CD14-positive monocyte (primary cell): ENCODE data around the gene LCE7A. TPM values are rescaled to one million over a fixed set of nuclear protein-coding genes. Genes with fewer than 3 reads are reported as not detected.

Experiments
- DNase-seq, 3 donors: peaks; one replicate each; pipeline ENCODE4 v3.0.0-alpha.2; 2011 to 2022
- H2AFZ ChIP-seq: 2 replicates; pipeline ENCODE4 v1.6.0; 2012; ENCODE audit warnings: mild to moderate bottlenecking, low read depth, low read length, inconsistent platforms; ENCODE audit not compliant: insufficient read depth, poor library complexity, severe bottlenecking
- H3K27ac ChIP-seq, 2 donors: 1 replicate in 1 of 2; 2 replicates in 1 of 2; pipeline ENCODE4 v1.5.1; 2012 to 2013; ENCODE audit warnings: low read length in 2 of 2, control low read depth in 1 of 2, inconsistent platforms in 1 of 2, low read depth in 1 of 2, mild to moderate bottlenecking in 1 of 2
- H3K27me3 ChIP-seq, 2 donors: one replicate each; pipeline versions ENCODE4 v1.6.0 to v1.6.1; 2011 to 2013; ENCODE audit warnings: low read length in 2 of 2; ENCODE audit not compliant: control insufficient read depth in 2 of 2, insufficient read depth in 2 of 2
- H3K36me3 ChIP-seq, 2 donors: replicated peaks in 1 of 2; 1 replicate in 1 of 2; 2 replicates in 1 of 2; pipeline versions ENCODE4 v1.5.1 to v1.6.1; 2012 to 2013; ENCODE audit warnings: low read length in 2 of 2, control low read depth in 1 of 2, inconsistent platforms in 1 of 2, mild to moderate bottlenecking in 1 of 2; ENCODE audit not compliant: insufficient read depth in 2 of 2, control insufficient read depth in 1 of 2
- H3K4me1 ChIP-seq, 2 donors: 1 replicate in 1 of 2; 2 replicates in 1 of 2; pipeline versions ENCODE4 v1.5.1 to v1.6.1; 2012 to 2013; ENCODE audit warnings: low read length in 2 of 2, control low read depth in 1 of 2, inconsistent platforms in 1 of 2, mild to moderate bottlenecking in 1 of 2, moderate library complexity in 1 of 2; ENCODE audit not compliant: insufficient read depth in 2 of 2, control insufficient read depth in 1 of 2
- H3K4me2 ChIP-seq: replicated peaks from 2 replicates; pipeline ENCODE3; 2012; ENCODE audit warnings: low read length, moderate library complexity, mild to moderate bottlenecking; ENCODE audit not compliant: poor library complexity, severe bottlenecking; ENCODE audit errors: extremely low read depth
- H3K4me3 ChIP-seq, 3 experiments: fragments of 200-600 bp in 1 of 3; sonication (generic) in 1 of 3; replicated peaks in 1 of 3; 1 replicate in 2 of 3; 2 replicates in 1 of 3; pipeline ENCODE4 v1.5.1; 2011 to 2013; ENCODE audit warnings: low read length in 3 of 3, mild to moderate bottlenecking in 3 of 3, control low read depth in 2 of 3, low read depth in 2 of 3, inconsistent platforms in 1 of 3, moderate library complexity in 1 of 3
- H3K79me2 ChIP-seq: 2 replicates; pipeline ENCODE4 v1.6.0; 2012; ENCODE audit warnings: mild to moderate bottlenecking, control low read depth, inconsistent platforms, low read length, moderate library complexity; ENCODE audit not compliant: insufficient read depth
- H3K9ac ChIP-seq: 2 replicates; pipeline ENCODE4 v1.6.0; 2017; ENCODE audit warnings: low read length, mild to moderate bottlenecking; ENCODE audit not compliant: insufficient read depth, poor library complexity, severe bottlenecking
- H3K9me3 ChIP-seq, 2 donors: replicated peaks in 1 of 2; 1 replicate in 1 of 2; 2 replicates in 1 of 2; pipeline versions ENCODE4 v1.5.1 to v1.6.1; 2012 to 2013; ENCODE audit warnings: low read length in 2 of 2, control low read depth in 1 of 2; ENCODE audit not compliant: control insufficient read depth in 1 of 2, insufficient read depth in 1 of 2
- H4K20me1 ChIP-seq: 2 replicates; pipeline ENCODE4 v1.6.0; 2012; ENCODE audit warnings: mild to moderate bottlenecking, low read length, control low read depth, moderate library complexity; ENCODE audit not compliant: insufficient read depth
- H3K27ac Mint-ChIP-seq, 7 donors: one replicate each; pipeline ENCODE4 v1.8.0; 2020; ENCODE audit warnings: mild to moderate bottlenecking in 7 of 7, mixed read lengths in 7 of 7, moderate library complexity in 6 of 7, inconsistent platforms in 2 of 7
- H3K27me3 Mint-ChIP-seq, 3 donors: one replicate each; pipeline ENCODE4 v1.8.0; 2021 to 2022; ENCODE audit warnings: low read depth in 3 of 3, mild to moderate bottlenecking in 3 of 3, mixed read lengths in 3 of 3, moderate library complexity in 3 of 3, inconsistent platforms in 1 of 3
- H3K36me3 Mint-ChIP-seq, 2 donors: one replicate each; pipeline ENCODE4 v1.8.0; 2020; ENCODE audit warnings: mixed read lengths in 2 of 2, inconsistent platforms in 1 of 2, mild to moderate bottlenecking in 1 of 2
- H3K4me1 Mint-ChIP-seq: one replicate; pipeline ENCODE4 v1.8.0; 2020; ENCODE audit warnings: mild to moderate bottlenecking, mixed read lengths
- H3K4me3 Mint-ChIP-seq, 2 donors: one replicate each; pipeline ENCODE4 v1.8.0; 2020; ENCODE audit warnings: mild to moderate bottlenecking in 2 of 2, mixed read lengths in 2 of 2, moderate library complexity in 1 of 2
- H3K9me3 Mint-ChIP-seq, 7 donors: one replicate each; pipeline ENCODE4 v1.8.0; 2020 to 2022; ENCODE audit warnings: mixed read lengths in 7 of 7, mild to moderate bottlenecking in 6 of 7, moderate library complexity in 6 of 7, inconsistent platforms in 2 of 7
- WGBS: methylation state at CpG from one replicate; pipeline ENCODE4 v1.1.5; 2013; ENCODE audit warnings: missing lambda C conversion rate; ENCODE audit not compliant: insufficient coverage; 5-methylcytosine and 5-hydroxymethylcytosine counted together
- intact Hi-C, 2 donors: fragments of 100-400 bp; cut with micrococcal nuclease; formaldehyde crosslinking; loops; one replicate each; pipeline versions ENCODE4 v1.15.0 to v1.15.1; 2023
- polyA plus RNA-seq, 3 donors: library from polyadenylated mRNA; depleted of rRNA in 1 of 3; unstranded in 2 of 3; stranded (reverse) in 1 of 3; fragments of 300-500 nt in 2 of 3; fragments of >200 nt in 1 of 3; fragmentation: Illumina TruSeq in 2 of 3; gene quantifications; 1 replicate in 2 of 3; 2 replicates in 1 of 3; pipeline ENCODE4 v1.2.3, GENCODE V29; 2012 to 2021
- TF ChIP-seq, protein P1 (sequence below): fragments of 200-600 bp; IDR thresholded peaks from one replicate; pipeline ENCODE4 v1.8.0; 2022; ENCODE audit warnings: antibody characterized with exemption, mild to moderate bottlenecking

LCE7A gene
- polyA plus RNA-seq, 3 donors, result not detected

DNA sequence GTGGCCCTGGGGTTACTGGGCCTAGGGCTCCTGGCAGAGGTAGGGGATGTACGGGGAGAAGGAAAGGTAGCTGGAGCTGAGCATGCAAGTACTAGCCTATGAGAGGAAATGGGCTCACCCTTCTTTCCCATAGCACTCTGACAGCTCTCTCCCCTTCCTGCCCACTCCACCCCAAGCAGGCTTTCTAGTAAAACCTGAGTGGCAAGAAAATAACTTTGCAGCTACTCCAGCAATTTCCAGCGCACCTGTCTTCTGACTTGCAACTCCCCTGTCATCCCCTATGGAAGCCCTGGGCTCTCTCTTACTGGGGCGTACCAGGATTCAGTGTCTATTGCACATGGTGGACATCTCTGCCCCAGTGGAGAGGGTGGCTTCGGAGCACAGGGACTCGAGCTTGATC is 41.8 kb downstream of the LCE7A start:
- no peak overlapping the region for H3K9ac ChIP-seq
- DNase-seq, result no peak
- no peaks in the 10 kb centered on the region for H3K4me1 ChIP-seq
- Mint-ChIP-seq H3K9me3 (no peaks in the 10 kb centered on the region), H3K27me3 (peaks cover 11 to 19% (median 12%) of the 10 kb centered on the region in 3 donors), H3K36me3 (no peaks in the 10 kb centered on the region), H3K4me3 (no peak overlapping the region), H3K27ac (no peak overlapping the region), H3K4me1 (no peaks in the 10 kb centered on the region)
- no peaks in the 10 kb centered on the region for H3K36me3 ChIP-seq
- H3K9me3 ChIP-seq, result no peaks in the 10 kb centered on the region
- no peak overlapping the region for H3K4me2 ChIP-seq
- 92% methylated on average over 4 of the region's 5 CpGs for WGBS
- H3K79me2 ChIP-seq, result no peaks in the 10 kb centered on the region
- H3K4me3 ChIP-seq, result no peak overlapping the region
- intact Hi-C loops, result no loop called here
- no peaks in the 10 kb centered on the region for H3K27me3 ChIP-seq
- no peaks in the 10 kb centered on the region for H4K20me1 ChIP-seq
- no peak overlapping the region for H3K27ac ChIP-seq
- H2AFZ ChIP-seq, result no peak overlapping the region
- TF ChIP-seq, protein P1, sequence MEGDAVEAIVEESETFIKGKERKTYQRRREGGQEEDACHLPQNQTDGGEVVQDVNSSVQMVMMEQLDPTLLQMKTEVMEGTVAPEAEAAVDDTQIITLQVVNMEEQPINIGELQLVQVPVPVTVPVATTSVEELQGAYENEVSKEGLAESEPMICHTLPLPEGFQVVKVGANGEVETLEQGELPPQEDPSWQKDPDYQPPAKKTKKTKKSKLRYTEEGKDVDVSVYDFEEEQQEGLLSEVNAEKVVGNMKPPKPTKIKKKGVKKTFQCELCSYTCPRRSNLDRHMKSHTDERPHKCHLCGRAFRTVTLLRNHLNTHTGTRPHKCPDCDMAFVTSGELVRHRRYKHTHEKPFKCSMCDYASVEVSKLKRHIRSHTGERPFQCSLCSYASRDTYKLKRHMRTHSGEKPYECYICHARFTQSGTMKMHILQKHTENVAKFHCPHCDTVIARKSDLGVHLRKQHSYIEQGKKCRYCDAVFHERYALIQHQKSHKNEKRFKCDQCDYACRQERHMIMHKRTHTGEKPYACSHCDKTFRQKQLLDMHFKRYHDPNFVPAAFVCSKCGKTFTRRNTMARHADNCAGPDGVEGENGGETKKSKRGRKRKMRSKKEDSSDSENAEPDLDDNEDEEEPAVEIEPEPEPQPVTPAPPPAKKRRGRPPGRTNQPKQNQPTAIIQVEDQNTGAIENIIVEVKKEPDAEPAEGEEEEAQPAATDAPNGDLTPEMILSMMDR, result no peak

DNA sequence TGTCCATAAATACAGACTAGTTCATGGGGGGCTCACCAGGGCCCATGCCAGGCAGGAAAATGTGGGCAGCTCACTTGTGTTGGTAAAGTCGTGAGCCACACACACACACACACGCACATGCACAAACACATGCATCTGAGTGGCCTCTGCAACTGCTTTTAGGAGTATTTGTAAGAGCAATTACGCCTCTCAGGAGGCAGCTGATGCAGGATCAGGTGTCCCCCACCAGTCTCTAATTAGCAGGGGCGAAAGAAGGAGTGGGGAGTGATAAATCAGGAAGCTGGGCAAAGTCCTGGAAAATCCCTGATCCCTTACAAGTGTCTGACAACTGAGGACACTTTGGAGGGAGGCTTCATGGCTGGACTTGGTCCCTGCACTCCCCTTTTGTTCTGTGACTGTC is 42.8 kb downstream of the LCE7A start:
- H3K27ac Mint-ChIP-seq, result no peak overlapping the region
- H3K4me1 ChIP-seq, result no peaks in the 10 kb centered on the region
- H3K4me2 ChIP-seq, result no peak overlapping the region
- no peak overlapping the region for H3K27ac ChIP-seq
- H3K27me3 ChIP-seq, result no peaks in the 10 kb centered on the region
- H3K4me3 Mint-ChIP-seq, result no peak overlapping the region
- H3K9me3 ChIP-seq, result no peaks in the 10 kb centered on the region
- no peaks in the 10 kb centered on the region for H3K36me3 ChIP-seq
- intact Hi-C loops, result no loop called here
- peaks cover 9 to 20% (median 12%) of the 10 kb centered on the region in 3 donors for H3K27me3 Mint-ChIP-seq
- no peaks in the 10 kb centered on the region for H3K79me2 ChIP-seq
- no peak overlapping the region for H3K9ac ChIP-seq
- TF ChIP-seq, protein P1, result no peak
- H3K9me3 Mint-ChIP-seq, result peaks cover 0 to under 1% (median 0%) of the 10 kb centered on the region in 7 donors
- no peak for DNase-seq
- no peak overlapping the region for H3K4me3 ChIP-seq
- H4K20me1 ChIP-seq, result no peaks in the 10 kb centered on the region
- H3K4me1 Mint-ChIP-seq, result no peaks in the 10 kb centered on the region
- H2AFZ ChIP-seq, result no peak overlapping the region
- no peaks in the 10 kb centered on the region for H3K36me3 Mint-ChIP-seq
- WGBS, result no CpG with 5 or more reads among the region's 4 CpGs
